ENCODE data around the gene PON1.

The PON1 gene

DNA sequence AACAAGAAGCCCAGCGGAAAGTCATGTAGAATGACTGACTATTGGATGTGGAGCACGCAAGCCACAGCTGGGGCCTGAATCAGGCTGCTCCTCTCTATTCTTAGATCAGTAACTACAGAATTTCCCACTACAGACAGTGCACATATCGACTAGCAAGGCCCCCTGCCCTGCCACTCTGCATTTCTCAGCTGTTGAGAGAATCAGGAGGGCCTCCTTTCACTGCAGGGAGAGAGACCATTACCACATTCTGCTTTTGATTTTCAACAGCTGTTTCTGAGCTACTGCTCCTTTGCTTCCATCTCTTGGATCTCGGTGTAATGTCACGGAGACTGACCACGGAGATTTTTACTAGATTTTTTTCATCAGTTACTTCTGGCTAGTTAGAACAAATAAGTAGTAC, 73.8 kb downstream of the PON1 start:
- TF ChIP-seq, protein P1, sequence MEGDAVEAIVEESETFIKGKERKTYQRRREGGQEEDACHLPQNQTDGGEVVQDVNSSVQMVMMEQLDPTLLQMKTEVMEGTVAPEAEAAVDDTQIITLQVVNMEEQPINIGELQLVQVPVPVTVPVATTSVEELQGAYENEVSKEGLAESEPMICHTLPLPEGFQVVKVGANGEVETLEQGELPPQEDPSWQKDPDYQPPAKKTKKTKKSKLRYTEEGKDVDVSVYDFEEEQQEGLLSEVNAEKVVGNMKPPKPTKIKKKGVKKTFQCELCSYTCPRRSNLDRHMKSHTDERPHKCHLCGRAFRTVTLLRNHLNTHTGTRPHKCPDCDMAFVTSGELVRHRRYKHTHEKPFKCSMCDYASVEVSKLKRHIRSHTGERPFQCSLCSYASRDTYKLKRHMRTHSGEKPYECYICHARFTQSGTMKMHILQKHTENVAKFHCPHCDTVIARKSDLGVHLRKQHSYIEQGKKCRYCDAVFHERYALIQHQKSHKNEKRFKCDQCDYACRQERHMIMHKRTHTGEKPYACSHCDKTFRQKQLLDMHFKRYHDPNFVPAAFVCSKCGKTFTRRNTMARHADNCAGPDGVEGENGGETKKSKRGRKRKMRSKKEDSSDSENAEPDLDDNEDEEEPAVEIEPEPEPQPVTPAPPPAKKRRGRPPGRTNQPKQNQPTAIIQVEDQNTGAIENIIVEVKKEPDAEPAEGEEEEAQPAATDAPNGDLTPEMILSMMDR (conservative IDR thresholded peaks at IDR 0.05; ENCODE audit: low read depth, low read length), result no peak
- Histone ChIP-seq H4K20me1 (ENCODE audit: insufficient read depth) (no peaks in the 10 kb centered on the region), H3K4me1 (ENCODE audit: low read depth, poor library complexity, severe bottlenecking) (no peaks in the 10 kb centered on the region), H3K79me2 (ENCODE audit: insufficient read depth, low read depth) (no peaks in the 10 kb centered on the region), H2AFZ (ENCODE audit: low read depth) (no peak overlapping the region), H3K9ac (no peak overlapping the region), H3K27me3 (ENCODE audit: insufficient read depth, low read depth) (no peaks in the 10 kb centered on the region), H3K36me3 (ENCODE audit: insufficient read depth) (no peaks in the 10 kb centered on the region), H3K4me3 (IDR thresholded peaks at IDR 0.05; ENCODE audit: insufficient read depth, low read depth, low read length) (no peak overlapping the region), H3K27ac (no peak overlapping the region), H3K4me2 (no peak overlapping the region)

Measured in KMS-11 (cell line).